Central memory CD4-positive, alpha-beta T cell (primary cell): ENCODE measurements around the gene SPNS1.
A peak's percentile ranks its signal among the peaks of the same experiment; 100 is the strongest.
"Not testable (repeated sequence)": the region's sequence is repeated elsewhere in the genome, so short reads cannot be mapped to it uniquely, and the experiment has no call there.

ENCODE experiments used
- DNase-seq: peaks from one replicate; pipeline ENCODE4 v3.0.0; 2022
- total RNA-seq, 3 experiments: gene quantifications; one replicate each; lab custom pipeline; 2026; lab: John Stamatoyannopoulos, UW

The SPNS1 gene, protein sequence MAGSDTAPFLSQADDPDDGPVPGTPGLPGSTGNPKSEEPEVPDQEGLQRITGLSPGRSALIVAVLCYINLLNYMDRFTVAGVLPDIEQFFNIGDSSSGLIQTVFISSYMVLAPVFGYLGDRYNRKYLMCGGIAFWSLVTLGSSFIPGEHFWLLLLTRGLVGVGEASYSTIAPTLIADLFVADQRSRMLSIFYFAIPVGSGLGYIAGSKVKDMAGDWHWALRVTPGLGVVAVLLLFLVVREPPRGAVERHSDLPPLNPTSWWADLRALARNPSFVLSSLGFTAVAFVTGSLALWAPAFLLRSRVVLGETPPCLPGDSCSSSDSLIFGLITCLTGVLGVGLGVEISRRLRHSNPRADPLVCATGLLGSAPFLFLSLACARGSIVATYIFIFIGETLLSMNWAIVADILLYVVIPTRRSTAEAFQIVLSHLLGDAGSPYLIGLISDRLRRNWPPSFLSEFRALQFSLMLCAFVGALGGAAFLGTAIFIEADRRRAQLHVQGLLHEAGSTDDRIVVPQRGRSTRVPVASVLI
- total RNA-seq: 1.8 to 7.5 (median 2.5) reads per million in 3 experiments

DNA sequence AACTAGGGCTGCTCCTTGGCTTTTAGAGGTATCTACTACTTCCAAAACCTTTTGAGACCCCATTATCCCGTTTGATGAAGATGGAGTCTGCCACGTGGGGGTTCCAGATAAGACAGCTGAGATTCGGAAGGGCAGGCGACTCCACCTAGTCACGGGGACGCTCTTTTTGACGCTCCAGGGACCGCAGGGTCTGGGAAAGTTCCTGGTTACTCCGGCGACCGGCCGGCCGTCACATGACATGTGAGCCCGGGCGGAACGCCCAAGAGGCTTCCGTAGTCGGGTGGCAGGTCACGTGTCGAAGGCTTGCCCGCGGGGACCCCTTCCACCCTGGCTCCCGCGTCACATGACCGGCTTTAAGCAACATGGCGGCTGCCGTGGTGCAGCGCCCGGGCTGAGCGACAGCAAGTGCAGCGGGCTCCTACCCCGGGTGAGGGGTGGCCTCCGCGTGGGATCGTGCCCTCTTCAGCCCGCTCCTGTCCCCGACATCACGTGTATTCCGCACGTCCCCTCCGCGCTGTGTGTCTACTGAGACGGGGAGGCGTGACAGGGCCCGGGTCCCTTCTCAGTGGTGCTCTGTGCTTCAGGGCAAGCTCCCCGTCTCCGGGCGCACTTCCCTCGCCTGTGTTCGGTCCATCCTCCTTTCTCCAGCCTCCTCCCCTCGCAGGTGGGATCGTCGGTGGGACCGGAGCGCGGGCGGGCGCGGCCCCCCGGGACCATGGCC lies at the start of gene SPNS1:
Gene SPNS1, plus strand, starts transcription at position 342 of the 721 bp plus-strand sequence. Its CDS starts 374 bp downstream, at position 716.
- peak; percentile 87 for DNase-seq

DNA sequence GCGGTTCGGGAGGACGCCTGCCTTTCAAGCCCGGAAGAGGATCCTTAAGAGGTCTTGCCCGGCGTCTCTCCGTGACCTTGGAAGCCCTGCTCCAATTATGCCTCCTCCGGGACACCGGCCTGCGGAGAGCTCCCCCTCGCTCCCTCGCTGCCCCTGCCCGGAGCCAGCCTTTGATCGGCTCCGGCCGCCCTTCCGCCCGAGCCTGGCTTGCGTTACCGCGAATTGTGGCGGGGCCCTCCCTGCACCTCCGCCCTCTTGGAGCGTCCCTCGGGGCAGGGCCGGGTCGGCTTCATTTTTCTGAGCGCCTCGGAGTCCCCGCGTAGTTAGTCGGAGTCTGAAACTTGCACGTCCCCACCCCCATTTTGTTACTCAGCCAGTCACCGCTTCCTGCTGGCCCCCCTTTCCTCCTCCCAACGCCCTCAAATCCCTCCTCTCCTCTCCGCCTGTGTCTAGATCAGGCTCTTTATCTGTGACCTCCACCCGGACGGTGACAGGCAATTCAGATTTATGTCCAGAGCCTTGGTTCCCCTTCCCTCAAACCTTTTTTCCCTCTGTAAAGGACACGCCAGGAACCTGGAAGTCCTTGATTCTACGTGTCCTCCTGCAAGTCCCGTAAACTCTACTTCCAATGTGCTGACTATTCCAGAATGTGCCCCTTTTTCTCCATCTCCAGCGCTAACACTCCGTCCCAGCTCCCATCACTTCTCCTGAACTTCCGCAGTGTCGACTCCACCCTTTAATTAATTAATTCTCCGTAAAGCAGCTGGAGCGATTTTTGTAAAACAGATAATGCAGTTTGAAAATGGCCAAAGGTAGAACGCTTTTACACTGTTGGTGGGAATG lies 49.0 kb upstream of the SPNS1 start:
- peak; percentile 85 for DNase-seq

DNA sequence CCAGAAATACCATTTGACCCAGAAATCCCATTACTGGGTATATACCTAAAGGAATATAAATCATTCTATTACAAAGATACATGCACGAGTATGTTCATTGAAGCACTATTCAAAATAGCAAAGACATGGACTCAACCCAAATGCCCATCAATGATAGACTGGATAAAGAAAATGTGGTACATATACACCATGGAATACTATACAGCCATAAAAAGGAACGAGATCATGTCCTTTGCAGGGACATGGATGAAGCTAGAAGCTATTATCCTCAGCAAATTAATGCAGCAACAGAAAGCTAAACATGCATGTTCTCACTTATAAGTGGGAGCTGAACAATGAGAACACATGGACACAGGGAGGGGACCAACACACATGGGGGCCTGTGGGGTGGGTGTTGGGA lies 48.3 kb upstream of the SPNS1 start:
- DNase-seq: not testable (repeated sequence)

DNA sequence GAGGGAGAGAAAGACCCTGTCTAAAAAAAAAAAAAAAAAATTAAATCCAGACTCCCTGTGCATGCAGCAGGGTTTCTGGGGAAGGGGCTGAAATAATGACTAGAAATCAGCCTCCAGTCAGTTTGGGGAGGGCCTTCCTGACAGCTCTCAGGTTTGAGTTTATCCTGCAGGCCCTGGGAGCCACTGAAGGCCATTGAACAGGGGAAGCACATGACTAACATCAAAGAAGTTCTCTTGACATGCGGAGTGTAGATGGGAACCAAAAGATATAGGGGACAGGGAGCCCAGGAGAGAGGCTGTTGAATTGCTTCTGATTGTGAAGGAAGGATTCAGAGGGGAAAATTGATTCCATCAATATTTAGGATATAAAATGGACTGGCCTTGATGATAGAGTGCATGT lies 46.8 kb upstream of the SPNS1 start:
- DNase-seq: no peak

DNA sequence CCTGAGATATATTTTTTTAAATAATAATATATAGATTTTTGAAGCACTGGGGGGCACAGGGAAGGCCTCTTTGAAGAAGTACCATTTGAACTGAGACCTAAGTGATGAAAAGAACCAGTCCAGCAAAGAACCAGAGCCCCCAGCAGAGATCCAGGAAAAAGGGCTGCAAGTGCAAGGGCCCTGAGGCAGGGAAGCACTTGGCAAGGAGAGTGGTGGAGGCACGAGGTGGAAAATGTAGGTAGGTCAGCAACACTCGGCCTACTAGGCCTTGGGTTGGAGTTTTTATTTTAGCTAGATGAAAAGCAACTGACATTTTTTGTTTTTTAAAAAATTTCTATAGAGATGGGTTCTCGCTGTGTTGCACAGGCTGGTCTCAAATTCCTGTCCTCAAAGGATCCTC lies 44.4 kb upstream of the SPNS1 start:
- no peak for DNase-seq

DNA sequence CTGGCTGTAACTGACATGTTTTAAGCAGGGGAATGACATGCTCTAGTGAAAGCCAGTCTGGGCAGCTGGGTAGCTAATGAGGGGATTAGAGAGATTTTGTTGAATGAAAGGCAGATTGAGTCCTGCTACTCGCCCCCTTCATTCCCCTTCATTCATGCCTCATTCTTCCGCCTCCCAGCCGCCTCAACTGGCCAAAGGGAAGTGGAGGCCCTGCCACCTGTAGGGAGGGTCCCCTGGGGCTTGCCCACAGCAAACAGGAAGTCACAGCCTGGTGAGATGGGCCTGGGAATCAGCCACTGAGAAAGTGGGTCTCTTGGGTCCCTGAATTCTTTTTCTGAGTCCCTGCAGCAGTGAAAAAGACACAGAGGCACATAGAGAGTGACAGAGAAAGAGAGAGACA lies 43.9 kb upstream of the SPNS1 start:
- DNase-seq: no peak

DNA sequence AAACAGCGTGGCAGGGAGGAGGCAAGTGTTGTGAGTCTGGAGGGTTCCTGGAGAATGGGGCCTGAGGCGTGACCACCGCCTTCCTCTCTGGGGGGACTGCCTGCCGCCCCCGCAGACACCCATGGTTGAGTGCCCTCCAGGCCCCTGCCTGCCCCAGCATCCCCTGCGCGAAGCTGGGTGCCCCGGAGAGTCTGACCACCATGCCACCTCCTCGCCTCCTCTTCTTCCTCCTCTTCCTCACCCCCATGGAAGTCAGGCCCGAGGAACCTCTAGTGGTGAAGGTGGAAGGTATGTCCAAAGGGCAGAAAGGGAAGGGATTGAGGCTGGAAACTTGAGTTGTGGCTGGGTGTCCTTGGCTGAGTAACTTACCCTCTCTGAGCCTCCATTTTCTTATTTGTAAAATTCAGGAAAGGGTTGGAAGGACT lies 42.8 kb upstream of the SPNS1 start, which contains the start of gene CD19:
Gene CD19, plus strand, starts transcription at position 171 of the 425 bp plus-strand sequence. Its CDS starts 30 bp downstream, at position 201.
- no peak for DNase-seq

DNA sequence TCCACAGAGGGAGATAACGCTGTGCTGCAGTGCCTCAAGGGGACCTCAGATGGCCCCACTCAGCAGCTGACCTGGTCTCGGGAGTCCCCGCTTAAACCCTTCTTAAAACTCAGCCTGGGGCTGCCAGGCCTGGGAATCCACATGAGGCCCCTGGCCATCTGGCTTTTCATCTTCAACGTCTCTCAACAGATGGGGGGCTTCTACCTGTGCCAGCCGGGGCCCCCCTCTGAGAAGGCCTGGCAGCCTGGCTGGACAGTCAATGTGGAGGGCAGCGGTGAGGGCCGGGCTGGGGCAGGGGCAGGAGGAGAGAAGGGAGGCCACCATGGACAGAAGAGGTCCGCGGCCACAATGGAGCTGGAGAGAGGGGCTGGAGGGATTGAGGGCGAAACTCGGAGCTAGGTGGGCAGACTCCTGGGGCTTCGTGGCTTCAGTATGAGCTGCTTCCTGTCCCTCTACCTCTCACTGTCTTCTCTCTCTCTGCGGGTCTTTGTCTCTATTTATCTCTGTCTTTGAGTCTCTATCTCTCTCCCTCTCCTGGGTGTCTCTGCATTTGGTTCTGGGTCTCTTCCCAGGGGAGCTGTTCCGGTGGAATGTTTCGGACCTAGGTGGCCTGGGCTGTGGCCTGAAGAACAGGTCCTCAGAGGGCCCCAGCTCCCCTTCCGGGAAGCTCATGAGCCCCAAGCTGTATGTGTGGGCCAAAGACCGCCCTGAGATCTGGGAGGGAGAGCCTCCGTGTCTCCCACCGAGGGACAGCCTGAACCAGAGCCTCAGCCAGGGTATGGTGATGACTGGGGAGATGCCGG lies 42.0 kb upstream of the SPNS1 start:
- no peak for DNase-seq

DNA sequence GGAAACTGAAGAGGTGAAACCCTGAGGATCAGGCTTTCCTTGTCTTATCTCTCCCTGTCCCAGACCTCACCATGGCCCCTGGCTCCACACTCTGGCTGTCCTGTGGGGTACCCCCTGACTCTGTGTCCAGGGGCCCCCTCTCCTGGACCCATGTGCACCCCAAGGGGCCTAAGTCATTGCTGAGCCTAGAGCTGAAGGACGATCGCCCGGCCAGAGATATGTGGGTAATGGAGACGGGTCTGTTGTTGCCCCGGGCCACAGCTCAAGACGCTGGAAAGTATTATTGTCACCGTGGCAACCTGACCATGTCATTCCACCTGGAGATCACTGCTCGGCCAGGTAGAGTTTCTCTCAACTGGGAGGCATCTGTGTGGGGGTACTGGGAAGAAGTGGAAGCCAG lies 41.4 kb upstream of the SPNS1 start:
- DNase-seq: no peak

DNA sequence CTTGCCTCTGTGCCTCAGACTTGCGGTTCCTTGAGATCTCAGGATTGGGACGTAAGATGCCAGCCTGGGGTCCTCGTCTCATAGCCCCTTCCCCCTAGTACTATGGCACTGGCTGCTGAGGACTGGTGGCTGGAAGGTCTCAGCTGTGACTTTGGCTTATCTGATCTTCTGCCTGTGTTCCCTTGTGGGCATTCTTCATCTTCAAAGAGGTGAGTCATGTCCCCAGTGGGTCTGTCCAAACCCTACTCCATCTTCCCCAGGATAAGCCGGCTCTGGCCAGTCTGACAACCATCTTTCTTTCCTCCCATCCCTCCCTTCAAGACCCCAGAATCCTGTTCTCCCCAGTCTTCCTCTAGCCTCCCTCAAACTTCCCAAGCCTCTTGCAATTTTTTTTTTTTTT lies 39.2 kb upstream of the SPNS1 start:
- no peak for DNase-seq

DNA sequence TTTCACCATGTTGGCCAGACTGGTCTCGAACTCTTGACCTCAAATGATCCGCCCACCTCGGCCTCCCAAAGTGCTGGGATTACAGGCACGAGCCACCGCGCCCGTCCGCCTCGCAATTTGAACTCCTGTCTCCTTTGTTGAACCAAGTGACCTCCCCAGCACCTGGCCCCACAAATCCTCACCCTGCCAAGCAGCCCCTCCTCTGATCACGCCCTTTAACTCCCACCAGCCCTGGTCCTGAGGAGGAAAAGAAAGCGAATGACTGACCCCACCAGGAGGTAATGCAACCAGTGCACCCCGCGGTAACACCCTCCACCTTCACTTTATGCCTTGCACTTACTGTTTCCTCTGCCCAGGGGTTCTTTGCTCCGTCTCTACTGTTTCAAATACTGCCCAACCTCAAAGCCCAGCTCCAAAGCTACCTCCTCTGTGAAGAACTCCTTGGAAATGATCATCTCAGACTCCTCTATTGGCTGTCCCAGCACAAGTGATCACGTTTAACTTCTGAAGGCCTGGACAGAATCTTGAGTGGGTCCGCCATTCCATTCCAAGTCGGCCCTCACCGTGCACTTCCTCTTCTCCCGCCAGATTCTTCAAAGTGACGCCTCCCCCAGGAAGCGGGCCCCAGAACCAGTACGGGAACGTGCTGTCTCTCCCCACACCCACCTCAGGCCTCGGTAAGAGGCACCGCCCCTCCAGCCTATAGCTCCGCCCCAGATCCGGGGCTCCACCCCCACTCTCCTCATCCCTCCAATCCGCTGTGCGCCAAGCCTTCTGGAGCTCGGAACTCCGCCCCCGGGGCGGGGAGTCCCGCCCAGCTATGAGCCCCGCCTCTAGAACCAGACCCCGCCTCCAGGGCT lies 38.4 kb upstream of the SPNS1 start:
- DNase-seq: peak; percentile 83

DNA sequence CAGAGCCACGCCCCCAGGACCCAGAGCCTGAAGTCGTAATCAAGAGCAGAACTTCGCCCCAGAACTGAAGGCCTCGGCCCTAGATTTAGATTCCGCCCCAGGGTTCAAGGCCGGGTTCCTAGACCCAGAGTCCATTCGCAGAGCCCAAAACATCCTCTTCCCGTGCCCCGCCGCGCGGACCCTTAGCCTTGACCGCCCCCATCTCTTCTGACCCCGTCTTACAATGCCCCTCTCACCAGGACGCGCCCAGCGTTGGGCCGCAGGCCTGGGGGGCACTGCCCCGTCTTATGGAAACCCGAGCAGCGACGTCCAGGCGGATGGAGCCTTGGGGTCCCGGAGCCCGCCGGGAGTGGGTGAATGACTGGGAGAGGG lies 37.8 kb upstream of the SPNS1 start:
- DNase-seq: no peak

DNA sequence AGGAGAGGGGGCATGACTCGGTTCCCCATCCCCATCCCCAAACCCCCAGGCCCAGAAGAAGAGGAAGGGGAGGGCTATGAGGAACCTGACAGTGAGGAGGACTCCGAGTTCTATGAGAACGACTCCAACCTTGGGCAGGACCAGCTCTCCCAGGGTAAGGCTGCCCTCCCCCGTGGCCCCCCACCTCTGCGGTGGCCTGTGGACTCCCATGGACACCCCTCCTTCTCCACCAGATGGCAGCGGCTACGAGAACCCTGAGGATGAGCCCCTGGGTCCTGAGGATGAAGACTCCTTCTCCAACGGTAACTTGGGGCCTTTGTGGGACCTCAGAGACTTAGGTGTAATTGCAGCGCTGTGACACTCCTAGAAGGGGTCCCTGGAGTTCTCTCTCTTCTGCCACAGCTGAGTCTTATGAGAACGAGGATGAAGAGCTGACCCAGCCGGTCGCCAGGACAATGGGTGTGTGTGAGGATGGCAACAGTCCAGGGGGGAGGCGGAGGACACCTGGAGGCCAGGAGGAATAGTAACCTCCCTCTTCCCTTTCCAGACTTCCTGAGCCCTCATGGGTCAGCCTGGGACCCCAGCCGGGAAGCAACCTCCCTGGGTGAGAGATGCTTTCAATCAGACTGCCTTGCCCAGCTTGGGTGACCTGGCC lies 37.2 kb upstream of the SPNS1 start:
- no peak for DNase-seq

DNA sequence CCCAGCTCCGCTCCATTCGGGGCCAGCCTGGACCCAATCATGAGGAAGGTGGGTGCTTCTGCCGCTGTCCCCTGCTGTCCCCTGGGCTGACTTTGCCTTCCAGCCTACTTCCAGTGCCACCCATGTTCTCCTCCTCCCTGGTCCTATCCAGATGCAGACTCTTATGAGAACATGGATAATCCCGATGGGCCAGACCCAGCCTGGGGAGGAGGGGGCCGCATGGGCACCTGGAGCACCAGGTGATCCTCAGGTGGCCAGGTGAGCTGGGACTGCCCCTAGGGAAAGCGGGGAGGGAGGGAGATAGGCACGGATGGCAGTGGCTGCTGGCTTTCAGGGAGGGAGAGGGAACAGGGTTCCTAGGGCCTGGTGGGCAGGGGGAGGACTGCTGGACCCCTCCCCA lies 35.9 kb upstream of the SPNS1 start:
- DNase-seq: no peak

DNA sequence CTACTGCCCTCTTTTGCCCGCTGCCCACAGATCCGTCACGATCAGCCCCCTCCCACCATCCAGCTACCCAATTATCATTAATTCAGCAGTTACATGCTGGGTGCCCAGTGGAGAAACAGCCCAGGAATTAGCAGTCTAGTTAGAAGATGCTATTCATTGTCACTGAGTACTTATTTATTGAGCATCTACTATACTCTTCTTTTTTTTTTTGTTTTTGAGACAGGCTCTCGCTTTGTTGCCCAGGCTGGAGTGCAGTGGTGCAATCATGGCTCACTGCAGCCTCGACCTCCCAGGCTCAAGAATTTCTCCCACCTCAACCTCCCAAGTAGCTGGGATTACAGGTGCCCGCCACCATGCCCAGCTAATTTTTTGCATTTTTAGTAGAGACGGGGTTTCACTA lies 34.8 kb upstream of the SPNS1 start:
- not testable (repeated sequence) for DNase-seq

DNA sequence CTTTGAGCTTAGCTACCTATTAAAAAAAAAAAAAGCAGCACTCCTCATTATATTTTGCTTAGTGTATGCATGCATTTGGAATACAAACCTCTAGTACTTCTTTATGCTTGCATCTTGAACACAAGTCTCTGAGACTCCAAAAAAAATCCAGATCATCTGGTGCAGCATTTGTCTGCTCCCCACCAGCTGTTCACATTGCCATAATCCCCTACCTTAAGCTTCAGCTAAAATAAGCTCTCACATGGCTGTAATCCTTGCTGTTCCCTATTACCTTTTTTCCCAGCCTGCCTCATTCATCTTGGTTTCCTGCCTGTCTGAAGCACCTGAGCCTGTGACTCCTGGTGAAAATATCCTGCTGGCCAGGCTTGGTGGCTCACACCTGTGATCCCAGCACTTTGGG lies 31.3 kb upstream of the SPNS1 start:
- DNase-seq: no peak

DNA sequence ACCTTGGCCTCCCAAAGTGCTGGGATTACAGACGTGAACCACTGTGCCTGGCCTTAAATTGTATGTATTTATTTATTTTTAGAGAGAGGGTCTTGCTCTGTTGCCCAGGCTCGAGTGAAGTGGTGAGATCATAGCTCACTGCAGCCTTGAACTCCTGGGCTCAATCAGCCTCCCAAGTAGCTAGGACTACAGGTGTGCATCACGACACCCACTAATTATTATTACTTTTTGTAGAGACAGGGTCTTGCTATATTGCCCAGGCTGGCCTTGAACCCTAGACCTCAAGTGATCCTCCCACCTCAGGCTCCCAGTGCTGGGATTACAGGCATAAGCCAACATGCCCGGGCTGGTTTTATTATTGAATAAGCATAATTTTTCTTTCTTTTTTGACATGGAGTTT lies 27.9 kb upstream of the SPNS1 start:
- no peak for DNase-seq

DNA sequence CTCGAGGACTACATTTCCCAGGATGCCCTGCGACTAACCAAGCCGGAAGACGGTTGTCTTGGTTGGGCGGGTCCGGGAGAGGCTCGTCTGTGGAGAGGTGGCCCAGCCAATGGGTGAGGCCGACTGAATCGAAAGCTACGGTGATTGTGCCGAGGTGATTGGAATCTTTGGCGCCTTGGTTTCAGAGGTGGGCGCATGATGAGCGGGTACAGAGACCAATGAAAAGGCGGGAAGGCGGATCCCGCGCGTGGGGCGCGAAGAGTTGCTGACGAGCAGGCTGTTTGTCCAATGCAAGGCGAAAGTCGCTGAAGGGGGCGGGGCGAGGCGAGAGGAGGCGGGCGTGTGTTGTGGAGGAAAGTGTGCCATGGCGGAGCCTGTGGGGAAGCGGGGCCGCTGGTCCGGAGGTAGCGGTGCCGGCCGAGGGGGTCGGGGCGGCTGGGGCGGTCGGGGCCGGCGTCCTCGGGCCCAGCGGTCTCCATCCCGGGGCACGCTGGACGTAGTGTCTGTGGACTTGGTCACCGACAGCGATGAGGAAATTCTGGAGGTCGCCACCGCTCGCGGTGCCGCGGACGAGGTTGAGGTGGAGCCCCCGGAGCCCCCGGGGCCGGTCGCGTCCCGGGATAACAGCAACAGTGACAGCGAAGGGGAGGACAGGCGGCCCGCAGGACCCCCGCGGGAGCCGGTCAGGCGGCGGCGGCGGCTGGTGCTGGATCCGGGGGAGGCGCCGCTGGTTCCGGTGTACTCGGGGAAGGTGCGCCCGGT lies 23.7 kb upstream of the SPNS1 start, which contains the start of gene NFATC2IP:
Gene NFATC2IP, plus strand, starts transcription at position 290 of the 762 bp plus-strand sequence. Its CDS starts 75 bp downstream, at position 365.
- DNase-seq: peak; percentile 100

DNA sequence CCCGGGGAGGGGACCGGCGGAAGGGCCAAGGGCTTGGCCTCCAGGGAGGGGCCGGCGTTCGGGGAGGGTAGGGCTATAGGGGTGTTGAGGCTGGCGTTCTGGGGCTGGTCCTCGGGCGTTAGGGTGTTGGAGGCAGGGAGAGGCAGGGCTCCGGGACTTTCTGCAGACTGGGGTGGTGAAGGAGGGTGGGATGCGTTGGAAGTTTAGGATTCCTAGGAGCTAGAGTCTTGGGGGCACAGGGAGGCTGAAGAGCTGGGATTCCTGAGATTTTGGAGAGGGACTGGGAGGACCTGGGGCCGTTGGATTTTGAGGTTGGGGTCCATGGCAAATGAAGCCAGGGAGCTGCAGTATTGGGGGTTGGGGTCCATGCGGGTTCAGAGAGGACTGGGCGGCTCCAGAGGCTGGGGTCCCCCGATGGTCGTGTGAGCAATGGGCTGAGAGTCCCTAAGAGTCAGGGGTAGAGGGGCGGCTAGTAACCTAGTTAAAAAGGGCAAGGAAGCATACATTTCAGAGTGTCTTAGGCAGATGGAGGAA lies 23.1 kb upstream of the SPNS1 start:
- DNase-seq: no peak
